ENCODE data around the gene RNF224. TPM values are rescaled to one million over a fixed set of nuclear protein-coding genes. Genes with fewer than 3 reads are reported as not detected.

Gene RNF224
- total and polyA plus RNA-seq, 2 of the 13 experiments (the other 11 are each of a cell fraction or from before 2014, with no cell fraction given), result 0.09 TPM; not detected in 1

DNA sequence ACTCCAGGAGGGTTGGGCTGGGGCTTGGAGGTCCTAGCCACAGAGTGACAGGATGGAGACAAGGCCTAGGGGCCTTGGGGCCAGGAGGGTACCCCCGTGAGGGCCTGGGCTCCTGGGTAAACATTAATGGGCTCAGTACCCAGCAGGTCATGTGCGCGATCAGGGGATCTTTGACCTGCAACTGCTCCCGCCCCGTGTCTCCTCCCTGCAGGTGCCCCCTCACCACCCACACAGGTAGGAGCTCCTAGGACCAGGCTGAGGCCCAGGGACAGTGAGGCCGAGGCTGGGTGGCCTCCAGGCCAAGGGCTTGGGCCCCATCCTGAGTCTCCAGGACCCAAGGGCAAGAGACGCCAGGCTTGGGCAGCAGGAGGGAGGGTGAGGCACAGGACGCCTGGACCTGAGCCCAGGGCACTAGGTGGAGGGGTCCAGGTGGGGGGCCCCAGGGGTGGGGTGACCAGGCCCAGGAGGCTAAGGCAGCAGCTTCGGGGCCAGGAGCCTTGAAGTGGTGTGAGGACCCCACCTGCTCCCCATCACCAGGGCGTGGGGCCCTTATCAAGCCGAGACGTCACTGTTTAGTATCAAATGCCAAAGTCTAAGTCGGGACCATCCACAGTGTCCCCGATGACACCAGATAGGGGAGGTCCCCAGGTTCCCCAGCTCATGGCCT is 3.5 kb downstream of the RNF224 start, which contains the start of gene SLC34A3 (continued):
- no peak for TF ChIP-seq ASH2L (IDR thresholded peaks at IDR 0.05; ENCODE audit: insufficient read length, low read depth, low read length)
- TF ChIP-seq, protein P1, sequence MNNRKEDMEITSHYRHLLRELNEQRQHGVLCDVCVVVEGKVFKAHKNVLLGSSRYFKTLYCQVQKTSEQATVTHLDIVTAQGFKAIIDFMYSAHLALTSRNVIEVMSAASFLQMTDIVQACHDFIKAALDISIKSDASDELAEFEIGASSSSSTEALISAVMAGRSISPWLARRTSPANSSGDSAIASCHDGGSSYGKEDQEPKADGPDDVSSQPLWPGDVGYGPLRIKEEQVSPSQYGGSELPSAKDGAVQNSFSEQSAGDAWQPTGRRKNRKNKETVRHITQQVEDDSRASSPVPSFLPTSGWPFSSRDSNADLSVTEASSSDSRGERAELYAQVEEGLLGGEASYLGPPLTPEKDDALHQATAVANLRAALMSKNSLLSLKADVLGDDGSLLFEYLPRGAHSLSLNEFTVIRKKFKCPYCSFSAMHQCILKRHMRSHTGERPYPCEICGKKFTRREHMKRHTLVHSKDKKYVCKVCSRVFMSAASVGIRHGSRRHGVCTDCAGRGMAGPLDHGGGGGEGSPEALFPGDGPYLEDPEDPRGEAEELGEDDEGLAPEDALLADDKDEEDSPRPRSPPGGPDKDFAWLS (CRISPR knock-in tag; IDR thresholded peaks at IDR 0.05; ENCODE audit: borderline replicate concordance), result no peak
- TF ChIP-seq SMARCE1 (IDR thresholded peaks at IDR 0.05; ENCODE audit: borderline replicate concordance), result no peak
- no peak for TF ChIP-seq ZNF225 (CRISPR knock-in tag; IDR thresholded peaks at IDR 0.05)
- TF ChIP-seq ZNF674 (CRISPR knock-in tag; IDR thresholded peaks at IDR 0.05; ENCODE audit: low read depth), result no peak
- TF ChIP-seq ZNF839 (CRISPR knock-in tag; IDR thresholded peaks at IDR 0.05; ENCODE audit: borderline replicate concordance), result 0 out of 2 replicates have a peak, but pooled peaks have one; percentile 29
- TF ChIP-seq RBAK (CRISPR knock-in tag; IDR thresholded peaks at IDR 0.05), result no peak
- TF ChIP-seq ZNF776 (CRISPR knock-in tag; IDR thresholded peaks at IDR 0.05), result no peak; the same call in 1 of the 2 replicates
- TF ChIP-seq ZNF792 (CRISPR knock-in tag; IDR thresholded peaks at IDR 0.05), result no peak
- TF ChIP-seq, protein P2, sequence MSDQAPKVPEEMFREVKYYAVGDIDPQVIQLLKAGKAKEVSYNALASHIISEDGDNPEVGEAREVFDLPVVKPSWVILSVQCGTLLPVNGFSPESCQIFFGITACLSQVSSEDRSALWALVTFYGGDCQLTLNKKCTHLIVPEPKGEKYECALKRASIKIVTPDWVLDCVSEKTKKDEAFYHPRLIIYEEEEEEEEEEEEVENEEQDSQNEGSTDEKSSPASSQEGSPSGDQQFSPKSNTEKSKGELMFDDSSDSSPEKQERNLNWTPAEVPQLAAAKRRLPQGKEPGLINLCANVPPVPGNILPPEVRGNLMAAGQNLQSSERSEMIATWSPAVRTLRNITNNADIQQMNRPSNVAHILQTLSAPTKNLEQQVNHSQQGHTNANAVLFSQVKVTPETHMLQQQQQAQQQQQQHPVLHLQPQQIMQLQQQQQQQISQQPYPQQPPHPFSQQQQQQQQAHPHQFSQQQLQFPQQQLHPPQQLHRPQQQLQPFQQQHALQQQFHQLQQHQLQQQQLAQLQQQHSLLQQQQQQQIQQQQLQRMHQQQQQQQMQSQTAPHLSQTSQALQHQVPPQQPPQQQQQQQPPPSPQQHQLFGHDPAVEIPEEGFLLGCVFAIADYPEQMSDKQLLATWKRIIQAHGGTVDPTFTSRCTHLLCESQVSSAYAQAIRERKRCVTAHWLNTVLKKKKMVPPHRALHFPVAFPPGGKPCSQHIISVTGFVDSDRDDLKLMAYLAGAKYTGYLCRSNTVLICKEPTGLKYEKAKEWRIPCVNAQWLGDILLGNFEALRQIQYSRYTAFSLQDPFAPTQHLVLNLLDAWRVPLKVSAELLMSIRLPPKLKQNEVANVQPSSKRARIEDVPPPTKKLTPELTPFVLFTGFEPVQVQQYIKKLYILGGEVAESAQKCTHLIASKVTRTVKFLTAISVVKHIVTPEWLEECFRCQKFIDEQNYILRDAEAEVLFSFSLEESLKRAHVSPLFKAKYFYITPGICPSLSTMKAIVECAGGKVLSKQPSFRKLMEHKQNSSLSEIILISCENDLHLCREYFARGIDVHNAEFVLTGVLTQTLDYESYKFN (CRISPR knock-in tag; conservative IDR thresholded peaks at IDR 0.05), result peak; percentile 7; the same call in 1 of the 2 replicates
- no peak for TF ChIP-seq HOXA3 (CRISPR knock-in tag; IDR thresholded peaks at IDR 0.05)
- TF ChIP-seq SATB2 (CRISPR knock-in tag; IDR thresholded peaks at IDR 0.05), result no peak
- TF ChIP-seq MEF2D (CRISPR knock-in tag; IDR thresholded peaks at IDR 0.05), result no peak
- TF ChIP-seq ZNF562 (CRISPR knock-in tag; IDR thresholded peaks at IDR 0.05; ENCODE audit: borderline replicate concordance), result no peak
- TF ChIP-seq HIVEP1 (CRISPR knock-in tag; IDR thresholded peaks at IDR 0.05), result 0 out of 2 replicates have a peak, but pooled peaks have one; percentile 1
- no peak for TF ChIP-seq SRSF9 (IDR thresholded peaks at IDR 0.05; ENCODE audit: borderline replicate concordance, insufficient read depth, low read depth, low read length, poor library complexity, severe bottlenecking)
- no peak for TF ChIP-seq ZFP90 (CRISPR knock-in tag; IDR thresholded peaks at IDR 0.05; ENCODE audit: borderline replicate concordance)
- TF ChIP-seq, protein P3, sequence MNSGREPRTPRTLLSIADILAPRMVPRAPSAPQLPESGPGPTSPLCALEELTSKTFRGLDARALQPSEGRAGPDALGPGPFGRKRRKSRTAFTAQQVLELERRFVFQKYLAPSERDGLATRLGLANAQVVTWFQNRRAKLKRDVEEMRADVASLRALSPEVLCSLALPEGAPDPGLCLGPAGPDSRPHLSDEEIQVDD (CRISPR knock-in tag; IDR thresholded peaks at IDR 0.05; ENCODE audit: borderline replicate concordance), result no peak
- TF ChIP-seq SAFB2 (CRISPR knock-in tag; IDR thresholded peaks at IDR 0.05; ENCODE audit: borderline replicate concordance, low read depth), result no peak
- TF ChIP-seq MTF1 (CRISPR knock-in tag; IDR thresholded peaks at IDR 0.05), result no peak
- no peak for TF ChIP-seq HCFC1 (IDR thresholded peaks at IDR 0.05; ENCODE audit: low read depth, low read length)
- no peak for TF ChIP-seq ZBTB7B (CRISPR knock-in tag; IDR thresholded peaks at IDR 0.05)
- TF ChIP-seq ZNF382 (CRISPR knock-in tag; IDR thresholded peaks at IDR 0.05; ENCODE audit: borderline replicate concordance), result no peak
- TF ChIP-seq ZNF282 (IDR thresholded peaks at IDR 0.05; ENCODE audit: partially characterized antibody), result no peak
- TF ChIP-seq NR2C2 (CRISPR knock-in tag; IDR thresholded peaks at IDR 0.05; ENCODE audit: borderline replicate concordance), result no peak
- no peak for TF ChIP-seq RARG (CRISPR knock-in tag; IDR thresholded peaks at IDR 0.05; ENCODE audit: low read depth)
- no peak for TF ChIP-seq NKX3-1 (CRISPR knock-in tag; IDR thresholded peaks at IDR 0.05)
